ENCODE data around the gene FOXP3. TPM values are rescaled to one million over a fixed set of nuclear protein-coding genes. Genes with fewer than 3 reads are reported as not detected.

Gene FOXP3
- total and polyA plus RNA-seq, 2 donors (not counting 3 experiments of a cell fraction or from before 2014, with no cell fraction given): 0.06 TPM; not detected in 1

GRCh38 chrX:49276671-49277534 is 12.4 kb upstream of the FOXP3 start:
- Histone ChIP-seq H3K27me3 (ENCODE audit: control insufficient read depth in 2 of 2, insufficient read depth in 2 of 2, low read length in 2 of 2) (no peaks in the 10 kb centered on the region), H3K9me1 (replicated peaks; ENCODE audit: control insufficient read depth, extremely low read depth, insufficient read depth, low read length) (no peaks in the 10 kb centered on the region), H3K9ac (replicated peaks; ENCODE audit: extremely low read depth, insufficient read depth, low read length) (no peak overlapping the region), H3K36me3 (ENCODE audit: control insufficient read depth in 2 of 2, extremely low read depth in 1 of 2, insufficient read depth in 2 of 2, low read length in 2 of 2) (no peaks in the 10 kb centered on the region), H3K9me3 (replicated peaks; ENCODE audit: control insufficient read depth, insufficient read depth, low read length) (no peaks in the 10 kb centered on the region), H3K27ac (ENCODE audit: insufficient read depth, low read depth, low read length) (no peak overlapping the region), H3K4me3 (replicated peaks in 1 of 3; ENCODE audit: insufficient read depth in 1 of 3, low read depth in 1 of 3, low read length in 3 of 3) (no peak overlapping the region), H3K4me1 (ENCODE audit: control insufficient read depth, extremely low read depth, insufficient read depth, low read length) (no peaks in the 10 kb centered on the region), H2AFZ (ENCODE audit: low read depth, low read length) (no peak overlapping the region), H3K79me2 (ENCODE audit: control insufficient read depth, insufficient read depth, low read length) (peaks cover 4% of the 10 kb centered on the region), H4K20me1 (replicated peaks; ENCODE audit: control insufficient read depth, extremely low read depth, insufficient read depth, low read length) (no peaks in the 10 kb centered on the region), H3K4me2 (ENCODE audit: insufficient read depth, low read length) (no peak overlapping the region)
- FAIRE-seq: peak; percentile 35
- intact Hi-C loops (cut with micrococcal nuclease) (loop anchor here (5.0 kb wide), 1 partner anchor 560 kb away; no protein-coding TSS in a partner anchor), dilution Hi-C loops (cut with MboI; ENCODE audit: extremely low pct_ligation_motif_present, low sequenced_read_pairs) (no loop called here)
- no TSS peak for BruUV-seq (replicated peaks)
- TF ChIP-seq MAX (IDR thresholded peaks at IDR 0.05; ENCODE audit: insufficient read depth, insufficient read length): no peak
- ChIA-PET POLR2A (no interaction called here), CTCF (no interaction called here)
- no peak for DNase-seq (ENCODE audit: low read depth, low spot score)

- no TSS peak for BruUV-seq (replicated peaks)
- FAIRE-seq (no peak), DNase-seq (ENCODE audit: low read depth, low spot score) (no peak)
- TF ChIP-seq CTCF (IDR thresholded peaks at IDR 0.05; ENCODE audit: extremely low read depth in 1 of 2, insufficient read depth in 1 of 2, low read depth in 1 of 2, low read length in 2 of 2): no peak
- TF ChIP-seq POLR2A (IDR thresholded peaks at IDR 0.05; ENCODE audit: low read depth, low read length): no peak
- no peak for TF ChIP-seq MAX (IDR thresholded peaks at IDR 0.05; ENCODE audit: insufficient read depth, insufficient read length)
- TF ChIP-seq MYC (IDR thresholded peaks at IDR 0.05; ENCODE audit: low read depth, low read length): no peak
- no peak for TF ChIP-seq FOS (IDR thresholded peaks at IDR 0.05; ENCODE audit: borderline replicate concordance, insufficient read depth, low read length)
- TF ChIP-seq JUN (IDR thresholded peaks at IDR 0.05; ENCODE audit: borderline replicate concordance, insufficient read depth, insufficient read length, low read depth): no peak
- no peak for TF ChIP-seq POLR2AphosphoS5 (IDR thresholded peaks at IDR 0.05; ENCODE audit: insufficient read depth, low read depth, low read length)
- TF ChIP-seq GATA2 (IDR thresholded peaks at IDR 0.05; ENCODE audit: insufficient read depth, insufficient read length, low read depth, low read length): no peak
- no peak for TF ChIP-seq EZH2 (IDR thresholded peaks at IDR 0.05; ENCODE audit: borderline replicate concordance, low read depth, low read length, severe bottlenecking)
- ChIA-PET CTCF (no interaction called here), POLR2A (no interaction called here)
- no peaks in the 10 kb centered on the region for H3K27me3 ChIP-seq (ENCODE audit: control insufficient read depth in 2 of 2, insufficient read depth in 2 of 2, low read length in 2 of 2)
- H3K36me3 ChIP-seq (ENCODE audit: control insufficient read depth in 2 of 2, extremely low read depth in 1 of 2, insufficient read depth in 2 of 2, low read length in 2 of 2): no peaks in the 10 kb centered on the region
- no peaks in the 10 kb centered on the region for H3K4me1 ChIP-seq (ENCODE audit: control insufficient read depth, extremely low read depth, insufficient read depth, low read length)
- H3K27ac ChIP-seq (ENCODE audit: insufficient read depth, low read depth, low read length): no peak overlapping the region
- dilution Hi-C loops (cut with MboI; ENCODE audit: extremely low pct_ligation_motif_present, low sequenced_read_pairs) (no loop called here), intact Hi-C loops (cut with micrococcal nuclease) (loop anchor here (5.0 kb wide), 1 partner anchor 561 kb away; no protein-coding TSS in a partner anchor)
- no peak overlapping the region for H2AFZ ChIP-seq (ENCODE audit: low read depth, low read length)
- H3K9ac ChIP-seq (replicated peaks; ENCODE audit: extremely low read depth, insufficient read depth, low read length): no peak overlapping the region
- no peaks in the 10 kb centered on the region for H3K9me3 ChIP-seq (replicated peaks; ENCODE audit: control insufficient read depth, insufficient read depth, low read length)
- no peaks in the 10 kb centered on the region for H4K20me1 ChIP-seq (replicated peaks; ENCODE audit: control insufficient read depth, extremely low read depth, insufficient read depth, low read length)
- no peak overlapping the region for H3K4me3 ChIP-seq (replicated peaks in 1 of 3; ENCODE audit: insufficient read depth in 1 of 3, low read depth in 1 of 3, low read length in 3 of 3)
- H3K4me2 ChIP-seq (ENCODE audit: insufficient read depth, low read length): no peak overlapping the region
- H3K79me2 ChIP-seq (ENCODE audit: control insufficient read depth, insufficient read depth, low read length): peaks cover 8% of the 10 kb centered on the region
- H3K9me1 ChIP-seq (replicated peaks; ENCODE audit: control insufficient read depth, extremely low read depth, insufficient read depth, low read length): no peaks in the 10 kb centered on the region
Observed at GRCh38 chrX:49276207-49276606, 11.7 kb upstream of the FOXP3 start.

All from endothelial cell of umbilical vein (primary cell).